ENCODE measurements around the gene TTC3. TPM values are rescaled to one million over a fixed set of nuclear protein-coding genes. Genes with fewer than 3 reads are reported as not detected.

TTC3 gene
- total RNA-seq, 3 donors from 2014 or later (not counting 1 experiment from before 2014, with no cell fraction given): 83.1 to 97.4 (median 88.3) TPM

- Mint-ChIP-seq H3K4me1 (no peaks in the 10 kb centered on the region), H3K36me3 (peaks cover 26% of the 10 kb centered on the region)
Observed at GRCh38 chr21:37130971-37131370, 57.9 kb downstream of the TTC3 start.

GRCh38 chr21:37136261-37136660 is 63.2 kb downstream of the TTC3 start:
- 78% methylated on average over 1 of the region's 2 CpGs for WGBS (ENCODE audit: insufficient coverage)
- DNase-seq (no peak), ATAC-seq (no peak)
- Histone ChIP-seq H3K9me3 (ENCODE audit: control insufficient read depth, insufficient read depth, low read length) (no peaks in the 10 kb centered on the region), H3K4me1 (ENCODE audit: control insufficient read depth, insufficient read depth, low read length) (no peaks in the 10 kb centered on the region), H3K36me3 (ENCODE audit: control insufficient read depth, insufficient read depth, low read length) (peaks cover 65% of the 10 kb centered on the region), H3K27ac (ENCODE audit: low read length) (no peak overlapping the region), H3K27me3 (ENCODE audit: control insufficient read depth, insufficient read depth, low read length) (no peaks in the 10 kb centered on the region), H3K4me3 (ENCODE audit: low read length) (no peak overlapping the region)
- Mint-ChIP-seq H3K27ac (no peak overlapping the region), H3K27me3 (ENCODE audit: low read depth in 2 of 2) (no peaks in the 10 kb centered on the region), H3K4me3 (no peak overlapping the region), H3K4me1 (no peaks in the 10 kb centered on the region), H3K9me3 (no peaks in the 10 kb centered on the region), H3K36me3 (peaks cover 26% of the 10 kb centered on the region)
- intact Hi-C loops (cut with micrococcal nuclease): no loop called here
- TF ChIP-seq CTCF (IDR thresholded peaks at IDR 0.05): no peak

More at GRCh38 chr21:37130971-37131370, 57.9 kb downstream of the TTC3 start:
- Mint-ChIP-seq H3K27ac (no peak overlapping the region), H3K27me3 (ENCODE audit: low read depth in 2 of 2) (no peaks in the 10 kb centered on the region), H3K4me3 (no peak overlapping the region), H3K9me3 (no peaks in the 10 kb centered on the region)
- Histone ChIP-seq H3K4me3 (ENCODE audit: low read length) (no peak overlapping the region), H3K27ac (ENCODE audit: low read length) (no peak overlapping the region), H3K36me3 (ENCODE audit: control insufficient read depth, insufficient read depth, low read length) (peaks cover 65% of the 10 kb centered on the region), H3K4me1 (ENCODE audit: control insufficient read depth, insufficient read depth, low read length) (no peaks in the 10 kb centered on the region), H3K27me3 (ENCODE audit: control insufficient read depth, insufficient read depth, low read length) (no peaks in the 10 kb centered on the region), H3K9me3 (ENCODE audit: control insufficient read depth, insufficient read depth, low read length) (no peaks in the 10 kb centered on the region)
- WGBS (ENCODE audit: insufficient coverage): 100% methylated on average over 1 of the region's 2 CpGs
- DNase-seq: no peak
- TF ChIP-seq CTCF (IDR thresholded peaks at IDR 0.05): no peak
- intact Hi-C loops (cut with micrococcal nuclease): no loop called here
- no peak for ATAC-seq

GRCh38 chr21:37136744-37137143 is 63.7 kb downstream of the TTC3 start:
- ATAC-seq (no peak), DNase-seq (no peak)
- H3K4me3 Mint-ChIP-seq: no peak overlapping the region
- Histone ChIP-seq H3K27me3 (ENCODE audit: control insufficient read depth, insufficient read depth, low read length) (no peaks in the 10 kb centered on the region), H3K4me1 (ENCODE audit: control insufficient read depth, insufficient read depth, low read length) (no peaks in the 10 kb centered on the region), H3K36me3 (ENCODE audit: control insufficient read depth, insufficient read depth, low read length) (peaks cover 60% of the 10 kb centered on the region), H3K4me3 (ENCODE audit: low read length) (no peak overlapping the region), H3K27ac (ENCODE audit: low read length) (no peak overlapping the region), H3K9me3 (ENCODE audit: control insufficient read depth, insufficient read depth, low read length) (no peaks in the 10 kb centered on the region)
- intact Hi-C loops (cut with micrococcal nuclease): no loop called here
- peaks cover 26% of the 10 kb centered on the region for H3K36me3 Mint-ChIP-seq
- H3K27me3 Mint-ChIP-seq (ENCODE audit: low read depth in 2 of 2): no peaks in the 10 kb centered on the region
- no peaks in the 10 kb centered on the region for H3K4me1 Mint-ChIP-seq
- H3K9me3 Mint-ChIP-seq: no peaks in the 10 kb centered on the region
- TF ChIP-seq CTCF (IDR thresholded peaks at IDR 0.05): no peak
- H3K27ac Mint-ChIP-seq: peak overlapping the region in 1 of 2 donors; percentile 3

- no peak for DNase-seq
Observed at GRCh38 chr21:37139154-37139553, 66.1 kb downstream of the TTC3 start.

More at GRCh38 chr21:37139154-37139553, 66.1 kb downstream of the TTC3 start:
- Mint-ChIP-seq H3K4me3 (no peak overlapping the region), H3K36me3 (peaks cover 33% of the 10 kb centered on the region), H3K9me3 (no peaks in the 10 kb centered on the region), H3K27me3 (ENCODE audit: low read depth in 2 of 2) (no peaks in the 10 kb centered on the region), H3K27ac (no peak overlapping the region), H3K4me1 (no peaks in the 10 kb centered on the region)
- H3K4me3 ChIP-seq (ENCODE audit: low read length): no peak overlapping the region
- H3K36me3 ChIP-seq (ENCODE audit: control insufficient read depth, insufficient read depth, low read length): peaks cover 43% of the 10 kb centered on the region
- ATAC-seq: no peak
- no peaks in the 10 kb centered on the region for H3K9me3 ChIP-seq (ENCODE audit: control insufficient read depth, insufficient read depth, low read length)
- no peak overlapping the region for H3K27ac ChIP-seq (ENCODE audit: low read length)
- no peak for TF ChIP-seq CTCF (IDR thresholded peaks at IDR 0.05)
- H3K4me1 ChIP-seq (ENCODE audit: control insufficient read depth, insufficient read depth, low read length): no peaks in the 10 kb centered on the region
- 85% methylated on average over 3 of the region's 3 CpGs for WGBS (ENCODE audit: insufficient coverage)
- intact Hi-C loops (cut with micrococcal nuclease): no loop called here
- no peaks in the 10 kb centered on the region for H3K27me3 ChIP-seq (ENCODE audit: control insufficient read depth, insufficient read depth, low read length)

Measured in natural killer cell (primary cell).